ENCODE measurements around the gene ACR. TPM values are rescaled to one million over a fixed set of nuclear protein-coding genes. Genes with fewer than 3 reads are reported as not detected.

The ACR gene
- not detected in 2 replicates for total RNA-seq

DNA sequence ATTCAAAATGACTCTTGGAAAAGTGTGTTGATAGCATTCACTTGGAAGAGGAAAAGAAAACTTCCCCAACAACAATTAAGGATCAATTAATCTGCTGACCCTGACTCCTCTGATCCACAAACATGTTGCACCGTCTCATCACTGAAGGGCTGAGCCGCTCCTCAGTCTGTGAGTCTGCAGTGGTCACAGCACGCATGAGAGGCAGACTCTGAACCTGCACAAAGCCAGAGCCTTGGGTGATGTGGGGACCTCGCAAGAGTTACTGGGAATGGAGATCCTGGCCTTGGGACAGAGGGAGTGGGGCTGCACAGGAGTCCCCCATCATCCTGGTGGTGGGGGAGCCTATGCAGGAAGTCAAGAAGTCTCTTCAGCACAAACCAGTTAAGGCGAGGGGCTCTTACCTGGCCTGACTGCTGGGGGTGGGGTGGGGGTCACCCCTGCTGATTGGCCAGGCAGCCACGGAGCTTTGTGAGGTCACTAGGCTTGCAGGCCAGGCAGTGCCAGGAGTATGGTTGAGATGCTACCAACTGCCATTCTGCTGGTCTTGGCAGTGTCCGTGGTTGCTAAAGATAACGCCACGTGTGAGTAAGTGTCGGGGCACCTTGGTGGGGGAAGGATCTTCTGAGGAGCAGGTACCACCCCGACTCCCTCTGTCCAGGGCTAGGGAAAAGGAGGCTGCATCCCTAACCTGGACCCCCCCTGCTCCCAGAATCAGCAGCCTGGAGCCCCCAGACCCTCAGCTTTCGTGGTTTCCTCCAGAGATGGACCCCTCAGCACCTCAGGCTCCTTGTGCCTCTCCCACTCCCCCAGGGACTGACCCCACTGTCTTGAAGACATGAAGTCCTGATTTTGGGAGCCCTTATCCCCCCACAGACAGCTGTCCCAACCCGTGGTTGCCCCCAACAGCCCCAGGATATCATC is at the start of gene ACR:
Gene ACR, plus strand, starts transcription at position 477 of the 921 bp plus-strand sequence. Its CDS starts 32 bp downstream, at position 509.
- TF ChIP-seq, protein P1, sequence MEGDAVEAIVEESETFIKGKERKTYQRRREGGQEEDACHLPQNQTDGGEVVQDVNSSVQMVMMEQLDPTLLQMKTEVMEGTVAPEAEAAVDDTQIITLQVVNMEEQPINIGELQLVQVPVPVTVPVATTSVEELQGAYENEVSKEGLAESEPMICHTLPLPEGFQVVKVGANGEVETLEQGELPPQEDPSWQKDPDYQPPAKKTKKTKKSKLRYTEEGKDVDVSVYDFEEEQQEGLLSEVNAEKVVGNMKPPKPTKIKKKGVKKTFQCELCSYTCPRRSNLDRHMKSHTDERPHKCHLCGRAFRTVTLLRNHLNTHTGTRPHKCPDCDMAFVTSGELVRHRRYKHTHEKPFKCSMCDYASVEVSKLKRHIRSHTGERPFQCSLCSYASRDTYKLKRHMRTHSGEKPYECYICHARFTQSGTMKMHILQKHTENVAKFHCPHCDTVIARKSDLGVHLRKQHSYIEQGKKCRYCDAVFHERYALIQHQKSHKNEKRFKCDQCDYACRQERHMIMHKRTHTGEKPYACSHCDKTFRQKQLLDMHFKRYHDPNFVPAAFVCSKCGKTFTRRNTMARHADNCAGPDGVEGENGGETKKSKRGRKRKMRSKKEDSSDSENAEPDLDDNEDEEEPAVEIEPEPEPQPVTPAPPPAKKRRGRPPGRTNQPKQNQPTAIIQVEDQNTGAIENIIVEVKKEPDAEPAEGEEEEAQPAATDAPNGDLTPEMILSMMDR (conservative IDR thresholded peaks at IDR 0.05; ENCODE audit: low read depth, low read length) = no peak
- no peak for DNase-seq (ENCODE audit: low read depth)
- H3K4me3 ChIP-seq (ENCODE audit: low read depth, low read length) = no peak within 1 kb of the TSS

DNA sequence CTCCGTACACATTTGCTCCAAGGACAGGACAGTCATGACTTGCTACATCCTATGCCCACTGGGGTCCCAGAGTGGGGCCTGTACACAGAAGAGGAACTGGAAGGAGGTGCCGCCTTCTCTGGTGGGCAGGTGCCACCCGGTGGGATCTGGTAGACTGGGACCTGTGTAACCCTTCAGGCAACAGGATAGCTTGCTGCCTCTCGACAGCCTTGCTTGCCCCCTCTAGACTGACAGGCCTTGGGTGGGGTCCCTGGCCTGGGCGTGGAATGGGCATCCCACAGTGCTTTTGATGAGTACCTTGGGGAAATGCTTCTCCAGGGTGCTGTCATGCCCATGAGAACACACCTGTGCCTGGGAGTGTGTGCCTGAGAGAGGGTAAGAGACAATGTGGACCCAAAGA is 49.6 kb upstream of the ACR start:
- H3K4me3 ChIP-seq (ENCODE audit: low read depth, low read length) = no peak overlapping the region
- TF ChIP-seq, protein P1 (conservative IDR thresholded peaks at IDR 0.05; ENCODE audit: low read depth, low read length) = no peak
- no peak for DNase-seq (ENCODE audit: low read depth)

DNA sequence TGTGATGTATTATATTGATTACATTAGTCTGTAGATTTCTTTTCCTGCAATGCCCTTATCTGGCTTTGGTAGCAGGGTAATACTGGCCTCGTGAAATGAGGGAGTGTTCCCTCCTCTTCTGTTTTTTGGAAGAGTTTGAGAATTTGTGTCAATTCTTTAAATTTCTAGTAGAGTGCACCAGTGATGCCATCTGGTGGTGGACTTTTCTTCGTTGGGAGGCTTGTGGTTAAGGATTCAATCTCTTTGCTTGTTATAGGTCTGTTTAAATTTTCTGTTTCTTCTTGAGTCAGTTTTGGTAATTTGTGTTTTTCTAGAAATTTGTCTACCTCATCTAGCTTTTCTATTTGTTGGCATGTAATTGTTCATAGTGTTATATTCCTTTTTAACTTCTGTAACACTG is 46.5 kb upstream of the ACR start:
- no peak overlapping the region for H3K4me3 ChIP-seq (ENCODE audit: low read depth, low read length)
- TF ChIP-seq, protein P1 (conservative IDR thresholded peaks at IDR 0.05; ENCODE audit: low read depth, low read length) = peak; percentile 73
- peak; percentile 9 for DNase-seq (ENCODE audit: low read depth)

DNA sequence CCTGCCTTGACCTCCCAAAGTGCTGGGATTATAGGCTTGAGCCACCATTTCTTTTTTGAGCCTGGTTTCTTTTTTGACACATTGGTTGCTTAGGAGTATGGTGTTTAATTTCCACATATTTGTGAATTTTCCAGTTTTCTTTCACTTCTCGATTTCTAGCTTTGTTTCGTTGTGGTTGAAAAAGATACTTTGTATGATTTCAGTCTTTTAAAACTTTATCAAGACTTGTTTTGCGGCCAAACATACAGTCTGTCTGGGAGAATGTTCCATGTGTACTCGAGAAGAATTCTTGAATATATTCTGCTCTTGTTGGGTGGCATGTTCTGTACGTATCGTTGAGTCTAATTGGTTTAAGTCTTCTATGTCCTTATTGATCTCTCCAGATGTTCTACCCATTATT is 44.5 kb upstream of the ACR start:
- no peak for DNase-seq (ENCODE audit: low read depth)
- TF ChIP-seq, protein P1 (conservative IDR thresholded peaks at IDR 0.05; ENCODE audit: low read depth, low read length) = no peak
- H3K4me3 ChIP-seq (ENCODE audit: low read depth, low read length) = no peak overlapping the region

DNA sequence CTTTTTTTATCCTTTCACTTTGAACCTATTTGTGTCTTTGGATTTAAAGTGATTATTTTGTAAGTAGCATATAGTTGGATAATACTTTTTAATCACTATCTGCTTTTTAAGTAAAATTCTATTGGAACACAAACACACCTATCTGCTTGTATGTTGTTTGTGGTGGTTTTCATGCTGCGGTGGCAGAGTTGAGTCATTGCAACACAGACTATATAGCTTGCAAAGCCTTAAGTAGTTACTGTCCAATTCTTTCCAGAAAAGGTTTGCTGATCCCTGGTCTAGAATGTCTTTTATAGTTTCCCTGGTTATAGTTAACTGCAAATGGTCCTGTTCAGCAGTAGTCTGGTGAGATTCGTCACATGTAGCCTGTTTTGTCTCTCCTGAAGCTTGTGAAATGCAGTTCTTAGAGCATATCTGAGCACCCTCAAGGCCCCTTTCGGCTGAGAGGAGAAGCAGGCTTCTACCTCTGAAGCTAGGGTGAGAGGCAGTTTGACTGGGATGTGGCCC is 43.9 kb upstream of the ACR start:
- no peak overlapping the region for H3K4me3 ChIP-seq (ENCODE audit: low read depth, low read length)
- TF ChIP-seq, protein P1 (conservative IDR thresholded peaks at IDR 0.05; ENCODE audit: low read depth, low read length) = no peak
- DNase-seq (ENCODE audit: low read depth) = no peak

DNA sequence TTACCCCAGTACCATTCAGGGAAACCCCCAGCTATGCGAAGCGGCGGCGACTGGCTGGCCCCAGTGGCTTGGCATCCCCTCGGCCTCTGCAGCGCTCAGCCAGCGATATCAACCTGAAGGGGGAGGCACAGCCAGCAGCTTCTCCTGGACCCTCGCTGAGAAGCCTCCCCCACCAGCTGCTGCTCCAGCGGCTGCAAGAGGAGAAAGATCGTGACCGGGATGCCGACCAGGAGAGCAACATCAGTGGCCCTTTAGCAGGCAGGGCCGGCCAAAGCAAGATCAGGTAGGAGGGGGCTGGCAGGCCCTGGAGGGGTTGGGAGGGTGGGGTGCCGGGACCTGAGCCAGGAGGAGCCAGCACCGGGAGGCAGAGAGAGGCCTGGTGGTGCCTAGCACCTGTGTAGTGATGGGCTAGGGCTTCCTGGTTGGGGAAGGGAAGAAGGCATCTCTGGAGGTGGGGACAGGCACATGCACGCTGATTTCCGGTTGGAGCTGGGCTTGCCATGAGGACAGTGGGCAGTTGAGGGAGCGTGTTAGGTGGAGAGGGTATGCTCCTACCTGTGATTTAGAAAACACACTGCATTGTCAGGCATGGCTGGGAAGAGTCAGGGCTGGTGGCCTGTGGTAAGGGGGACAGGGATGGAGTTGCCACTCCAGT is 43.1 kb upstream of the ACR start:
- TF ChIP-seq, protein P1 (conservative IDR thresholded peaks at IDR 0.05; ENCODE audit: low read depth, low read length) = no peak
- H3K4me3 ChIP-seq (ENCODE audit: low read depth, low read length) = no peak overlapping the region
- no peak for DNase-seq (ENCODE audit: low read depth)

Measured in epithelial cell of proximal tubule (primary cell).